GM23248 (cell line): ENCODE results near the gene IP6K1. TPM values are rescaled to one million over a fixed set of nuclear protein-coding genes. Genes with fewer than 3 reads are reported as not detected.
A peak's percentile ranks its signal among the peaks of the same experiment; 100 is the strongest.

Source experiments
- DNase-seq: peaks from one replicate; pipeline ENCODE4 v3.0.0-alpha.2; 2015
- H2AFZ ChIP-seq: fragments of 200-600 bp; sonication (generic); 2 replicates; pipeline ENCODE4 v1.6.1; 2016; ENCODE audit warnings: antibody characterized with exemption
- H3F3A ChIP-seq: fragments of 200-600 bp; sonication (generic); 2 replicates; pipeline ENCODE4 v1.6.1; 2016; ENCODE audit warnings: mild to moderate bottlenecking, antibody characterized with exemption, mixed run types; ENCODE audit not compliant: insufficient read depth
- H3K27ac ChIP-seq: fragments of 200-600 bp; sonication (generic); 2 replicates; pipeline ENCODE4 v1.5.1; 2016; ENCODE audit warnings: mild to moderate bottlenecking
- H3K27me3 ChIP-seq: fragments of 200-600 bp; sonication (generic); replicated peaks from 2 replicates; pipeline ENCODE4 v1.6.1; 2016; ENCODE audit warnings: mild to moderate bottlenecking; ENCODE audit not compliant: insufficient read depth
- H3K36me3 ChIP-seq: fragments of 200-600 bp; sonication (generic); 2 replicates; pipeline ENCODE4 v1.6.1; 2016; ENCODE audit warnings: low read depth, mild to moderate bottlenecking
- H3K4me1 ChIP-seq: fragments of 200-600 bp; sonication (generic); 2 replicates; pipeline ENCODE4 v1.6.1; 2016; ENCODE audit warnings: mild to moderate bottlenecking; ENCODE audit not compliant: insufficient read depth
- H3K4me2 ChIP-seq: fragments of 200-600 bp; sonication (generic); one replicate; pipeline ENCODE4 v1.6.1; 2016; ENCODE audit warnings: mild to moderate bottlenecking; ENCODE audit not compliant: unreplicated experiment
- H3K4me3 ChIP-seq: fragments of 200-600 bp; sonication (generic); 2 replicates; pipeline ENCODE4 v1.5.1; 2016; ENCODE audit warnings: mild to moderate bottlenecking
- H3K79me2 ChIP-seq: fragments of 200-600 bp; sonication (generic); 2 replicates; pipeline ENCODE4 v1.6.1; 2016; ENCODE audit warnings: mild to moderate bottlenecking; ENCODE audit not compliant: insufficient read depth
- H3K9ac ChIP-seq: fragments of 200-600 bp; sonication (generic); 2 replicates; pipeline ENCODE4 v1.6.1; 2016; ENCODE audit warnings: mild to moderate bottlenecking
- H3K9me2 ChIP-seq: fragments of 200-600 bp; sonication (generic); 2 replicates; pipeline ENCODE4 v1.6.1; 2016; ENCODE audit warnings: mixed run types, mild to moderate bottlenecking, moderate library complexity; ENCODE audit not compliant: insufficient read depth
- H3K9me3 ChIP-seq: fragments of 200-600 bp; sonication (generic); one replicate; pipeline ENCODE4 v1.6.1; 2017; ENCODE audit warnings: low read depth
- H4K20me1 ChIP-seq: fragments of 200-600 bp; sonication (generic); 2 replicates; pipeline ENCODE4 v1.6.0; 2016; ENCODE audit not compliant: insufficient read depth
- EZH2 ChIP-seq: fragments of 200-600 bp; sonication (generic); IDR thresholded peaks from 2 replicates; pipeline ENCODE4 v1.6.1; 2018; ENCODE audit warnings: antibody characterized with exemption, mild to moderate bottlenecking; ENCODE audit not compliant: insufficient read depth, poor library complexity, severe bottlenecking
- EZH2phosphoT487 ChIP-seq: fragments of 200-600 bp; sonication (generic); IDR thresholded peaks from 2 replicates; pipeline ENCODE4 v1.6.1; 2018; ENCODE audit warnings: antibody characterized with exemption, moderate library complexity, mild to moderate bottlenecking, low read depth; ENCODE audit not compliant: insufficient read depth
- WGBS, 2 experiments: methylation state at CpG; one replicate each; pipeline ENCODE4 v1.1.6; 2015 to 2017; ENCODE audit warnings: low lambda C conversion rate in 2 of 2, low coverage in 1 of 2; ENCODE audit errors: missing lambda C conversion rate in 2 of 2; 5-methylcytosine and 5-hydroxymethylcytosine counted together
- in situ Hi-C: fragments of 300-500 bp; cut with MboI; formaldehyde crosslinking; loops from 2 replicates; pipeline ENCODE4 v1.15.0; 2020
- polyA plus RNA-seq: library from polyadenylated mRNA; unstranded; fragments of >200 nt; fragmentation: Nextera tagmentation; extraction: Ambion mirVana; gene quantifications from 2 replicates; pipeline ENCODE4 v1.2.1, GENCODE V29; 2016
- total RNA-seq: library from RNA; depleted of rRNA; stranded (reverse); fragments of >200 nt; shearing (Covaris generic); gene quantifications from 2 replicates; pipeline ENCODE4 v1.2.3, GENCODE V29; 2014

IP6K1 gene
- total and polyA plus RNA-seq, 2 experiments from 2014 or later, result 18.7 to 27.2 TPM

GRCh38 chr3:49705390-49705960 is 80.9 kb downstream of the IP6K1 start:
- Histone ChIP-seq H3K79me2 (no peaks in the 10 kb centered on the region), H3K4me3 (no peak overlapping the region), H3K36me3 (no peaks in the 10 kb centered on the region), H3K27me3 (no peaks in the 10 kb centered on the region), H4K20me1 (no peaks in the 10 kb centered on the region), H3K9me2 (no peaks in the 10 kb centered on the region), H2AFZ (no peak overlapping the region), H3K4me2 (no peak overlapping the region), H3F3A (0 out of 2 replicates have a peak, but pooled peaks cover 4% of the 10 kb centered on the region), H3K27ac (no peak overlapping the region), H3K9me3 (no peaks in the 10 kb centered on the region), H3K9ac (no peak overlapping the region), H3K4me1 (no peaks in the 10 kb centered on the region)
- in situ Hi-C loops, result no loop called here
- DNase-seq, result no peak
- 86 to 91% methylated on average over 13 to 15 of the region's 17 CpGs for WGBS, 2 experiments
- TF ChIP-seq EZH2 (no peak), EZH2phosphoT487 (no peak)

DNA sequence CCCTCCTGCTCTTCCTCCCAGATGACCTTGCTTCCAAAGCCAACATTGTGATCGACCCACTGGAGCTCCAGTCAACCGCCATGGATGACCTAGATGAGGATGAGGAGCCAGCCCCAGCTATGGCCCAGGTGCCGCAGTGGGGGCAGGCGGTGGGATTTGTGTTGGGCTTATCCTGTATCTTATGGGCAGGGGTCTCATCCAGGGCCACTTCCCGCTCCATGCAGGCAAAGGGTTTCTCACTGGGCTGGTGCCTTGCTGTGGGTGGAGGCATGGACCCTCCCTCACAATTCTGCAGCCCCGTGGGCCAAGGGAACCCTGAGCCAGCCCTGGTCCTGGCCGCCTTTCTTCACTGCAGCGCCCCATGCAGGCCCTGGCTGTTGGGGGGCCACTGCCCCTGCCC is 81.7 kb downstream of the IP6K1 start:
- 0 out of 2 replicates have a peak, but pooled peaks cover 4% of the 10 kb centered on the region for H3F3A ChIP-seq
- no peaks in the 10 kb centered on the region for H3K9me3 ChIP-seq
- no peak overlapping the region for H2AFZ ChIP-seq
- no peak overlapping the region for H3K9ac ChIP-seq
- H3K27ac ChIP-seq, result no peak overlapping the region
- no peak overlapping the region for H3K4me3 ChIP-seq
- H3K9me2 ChIP-seq, result no peaks in the 10 kb centered on the region
- H3K36me3 ChIP-seq, result no peaks in the 10 kb centered on the region
- TF ChIP-seq EZH2phosphoT487, result no peak
- TF ChIP-seq EZH2, result no peak
- H3K79me2 ChIP-seq, result no peaks in the 10 kb centered on the region
- no peak for DNase-seq
- WGBS, 2 experiments, result 92 to 99% methylated on average over 8 of the region's 8 CpGs
- H3K4me2 ChIP-seq, result no peak overlapping the region
- in situ Hi-C loops, result no loop called here
- no peaks in the 10 kb centered on the region for H3K4me1 ChIP-seq
- no peaks in the 10 kb centered on the region for H3K27me3 ChIP-seq
- no peaks in the 10 kb centered on the region for H4K20me1 ChIP-seq

- Histone ChIP-seq H3K9me3 (no peaks in the 10 kb centered on the region), H3K27ac (no peak overlapping the region), H3K27me3 (no peaks in the 10 kb centered on the region), H3F3A (0 out of 2 replicates have a peak, but pooled peaks cover 4% of the 10 kb centered on the region), H3K4me1 (no peaks in the 10 kb centered on the region), H3K9ac (no peak overlapping the region), H3K36me3 (no peaks in the 10 kb centered on the region), H4K20me1 (no peaks in the 10 kb centered on the region), H3K4me3 (no peak overlapping the region), H3K9me2 (no peaks in the 10 kb centered on the region), H2AFZ (no peak overlapping the region), H3K79me2 (no peaks in the 10 kb centered on the region), H3K4me2 (no peak overlapping the region)
- WGBS, 2 experiments, result 88% methylated on average over 7 of the region's 7 CpGs
- TF ChIP-seq EZH2phosphoT487 (no peak), EZH2 (no peak)
- in situ Hi-C loops, result no loop called here
- DNase-seq, result no peak
These were observed 82.4 kb downstream of the IP6K1 start for GRCh38 chr3:49703956-49704355.

- Histone ChIP-seq H3K9me2 (no peaks in the 10 kb centered on the region), H3K27me3 (no peaks in the 10 kb centered on the region), H3K4me2 (no peak overlapping the region), H3K79me2 (no peaks in the 10 kb centered on the region), H3K4me1 (no peaks in the 10 kb centered on the region), H3K4me3 (no peak overlapping the region), H2AFZ (no peak overlapping the region), H4K20me1 (no peaks in the 10 kb centered on the region), H3K9ac (no peak overlapping the region), H3K36me3 (no peaks in the 10 kb centered on the region), H3K27ac (no peak overlapping the region), H3K9me3 (no peaks in the 10 kb centered on the region), H3F3A (0 out of 2 replicates have a peak, but pooled peaks cover 4% of the 10 kb centered on the region)
- in situ Hi-C loops, result no loop called here
- peak; percentile 80 for DNase-seq
- 48 to 49% methylated on average over 14 of the region's 14 CpGs for WGBS, 2 experiments
- TF ChIP-seq EZH2, result no peak
- TF ChIP-seq EZH2phosphoT487, result no peak
These were observed 82.9 kb downstream of the IP6K1 start for GRCh38 chr3:49703443-49703927.

DNA sequence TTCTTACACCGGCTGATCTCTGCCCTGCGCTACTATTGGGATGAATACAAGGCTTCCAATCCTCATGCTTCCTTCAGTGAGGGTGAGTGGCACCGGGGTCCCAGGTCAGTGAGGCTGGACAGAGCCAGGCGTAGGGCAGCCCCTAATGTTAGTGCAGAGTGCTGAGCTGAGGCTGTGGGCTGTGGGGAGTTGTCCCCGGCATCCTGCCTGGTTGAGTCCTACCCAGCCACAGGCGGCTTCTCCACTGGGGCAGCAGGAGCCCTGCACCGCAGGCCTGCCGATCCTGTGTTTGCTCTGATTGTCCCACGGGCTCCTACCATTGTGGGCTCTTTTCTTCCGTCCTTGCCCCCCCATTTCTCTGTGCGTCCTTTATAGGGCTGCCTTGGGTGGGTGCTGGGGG is 83.7 kb downstream of the IP6K1 start:
- Histone ChIP-seq H3K79me2 (no peaks in the 10 kb centered on the region), H3K9ac (no peak overlapping the region), H3K4me2 (no peak overlapping the region), H3K4me1 (no peaks in the 10 kb centered on the region), H3K36me3 (no peaks in the 10 kb centered on the region), H3K27ac (no peak overlapping the region), H3K4me3 (no peak overlapping the region), H3K9me2 (no peaks in the 10 kb centered on the region), H2AFZ (no peak overlapping the region), H3F3A (0 out of 2 replicates have a peak, but pooled peaks cover 4% of the 10 kb centered on the region), H4K20me1 (no peaks in the 10 kb centered on the region), H3K9me3 (no peaks in the 10 kb centered on the region), H3K27me3 (no peaks in the 10 kb centered on the region)
- WGBS, 2 experiments, result 86 to 88% methylated on average over 10 to 11 of the region's 11 CpGs
- in situ Hi-C loops, result no loop called here
- TF ChIP-seq EZH2phosphoT487 (no peak), EZH2 (no peak)
- no peak for DNase-seq
